ENCODE measurements around the gene NOD2.

The NOD2 gene

GRCh38 chr16:50743581-50744225 lies 50.3 kb downstream of the NOD2 start:
- DNase-seq, result no peak

- DNase-seq, result no peak
Measured at GRCh38 chr16:50744881-50745280, 51.5 kb downstream of the NOD2 start.

GRCh38 chr16:50745940-50746339 lies 52.5 kb downstream of the NOD2 start:
- DNase-seq, result no peak

- DNase-seq, result peak; percentile 9
Measured at GRCh38 chr16:50747207-50747956, 54.0 kb downstream of the NOD2 start.

GRCh38 chr16:50751528-50751927 lies 58.1 kb downstream of the NOD2 start:
- no peak for DNase-seq

GRCh38 chr16:50752471-50753235 lies 59.2 kb downstream of the NOD2 start:
- DNase-seq, result no peak

GRCh38 chr16:50756473-50756872 lies 63.1 kb downstream of the NOD2 start:
- no peak for DNase-seq

- no peak for DNase-seq
Measured at GRCh38 chr16:50761267-50761666, 67.9 kb downstream of the NOD2 start.

GRCh38 chr16:50762241-50762640 lies 68.8 kb downstream of the NOD2 start:
- no peak for DNase-seq

- no peak for DNase-seq
Measured at GRCh38 chr16:50763211-50763610, 69.8 kb downstream of the NOD2 start.

- no peak for DNase-seq
Measured at GRCh38 chr16:50765260-50765659, 71.9 kb downstream of the NOD2 start.

- no peak for DNase-seq
Measured at GRCh38 chr16:50765861-50766260, 72.5 kb downstream of the NOD2 start.

GRCh38 chr16:50767197-50767596 lies 73.8 kb downstream of the NOD2 start:
- no peak for DNase-seq

GRCh38 chr16:50771366-50771765 lies 78.0 kb downstream of the NOD2 start:
- no peak for DNase-seq

GRCh38 chr16:50774405-50774804 lies 81.0 kb downstream of the NOD2 start:
- no peak for DNase-seq

- no peak for DNase-seq
Measured at GRCh38 chr16:50774960-50775359, 81.6 kb downstream of the NOD2 start.

GRCh38 chr16:50776037-50776436 lies 82.6 kb downstream of the NOD2 start:
- DNase-seq, result no peak

- no peak for DNase-seq
Measured at GRCh38 chr16:50778284-50779163, 85.1 kb downstream of the NOD2 start.

- DNase-seq, result no peak
Measured at GRCh38 chr16:50781043-50781442, 87.6 kb downstream of the NOD2 start.

- no peak for DNase-seq
Measured at GRCh38 chr16:50781518-50781917, 88.1 kb downstream of the NOD2 start.

All from right kidney (tissue), 1 donor.